Measurements from ENCODE around the gene AP5B1.

The AP5B1 gene

DNA sequence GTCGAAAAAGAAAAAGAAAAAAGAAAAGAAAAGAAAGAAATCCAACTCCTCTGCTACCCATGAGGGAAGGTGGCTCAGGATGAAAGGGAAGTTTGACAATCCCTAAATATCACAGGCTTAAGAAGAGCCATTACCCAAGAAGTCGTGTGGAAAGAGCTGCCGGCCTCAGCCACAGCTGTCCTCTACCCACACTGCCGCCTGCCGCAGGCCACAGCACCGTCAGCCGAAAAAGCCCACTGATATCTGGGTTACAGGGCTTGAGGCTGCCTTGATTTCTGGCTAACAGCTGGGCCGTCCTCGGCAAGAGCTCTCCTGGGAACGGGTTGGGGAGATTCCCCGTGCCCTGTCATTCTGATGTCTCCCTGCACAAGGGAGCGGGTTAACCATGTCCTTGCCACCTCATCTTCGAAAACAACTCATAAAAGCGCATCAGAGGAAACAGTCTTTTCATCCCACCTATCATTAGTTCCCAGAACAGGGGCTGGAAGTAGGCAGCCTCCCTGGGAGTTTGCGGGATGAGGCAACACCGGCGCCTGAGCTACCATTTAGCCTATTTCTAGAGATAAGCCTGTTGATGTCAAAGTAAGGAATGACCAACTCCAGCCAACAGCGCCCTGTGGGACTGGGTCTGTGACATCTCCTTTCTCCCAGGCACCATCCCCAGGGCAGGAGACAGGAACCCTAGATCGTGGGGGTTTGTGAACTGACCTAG lies 31.1 kb upstream of the AP5B1 start:
- DNase-seq (ENCODE audit: insufficient read length, low spot score) (no peak), FAIRE-seq (no peak)
- TF ChIP-seq POLR2A (IDR thresholded peaks at IDR 0.05; ENCODE audit: low read depth, low read length), result no peak

DNA sequence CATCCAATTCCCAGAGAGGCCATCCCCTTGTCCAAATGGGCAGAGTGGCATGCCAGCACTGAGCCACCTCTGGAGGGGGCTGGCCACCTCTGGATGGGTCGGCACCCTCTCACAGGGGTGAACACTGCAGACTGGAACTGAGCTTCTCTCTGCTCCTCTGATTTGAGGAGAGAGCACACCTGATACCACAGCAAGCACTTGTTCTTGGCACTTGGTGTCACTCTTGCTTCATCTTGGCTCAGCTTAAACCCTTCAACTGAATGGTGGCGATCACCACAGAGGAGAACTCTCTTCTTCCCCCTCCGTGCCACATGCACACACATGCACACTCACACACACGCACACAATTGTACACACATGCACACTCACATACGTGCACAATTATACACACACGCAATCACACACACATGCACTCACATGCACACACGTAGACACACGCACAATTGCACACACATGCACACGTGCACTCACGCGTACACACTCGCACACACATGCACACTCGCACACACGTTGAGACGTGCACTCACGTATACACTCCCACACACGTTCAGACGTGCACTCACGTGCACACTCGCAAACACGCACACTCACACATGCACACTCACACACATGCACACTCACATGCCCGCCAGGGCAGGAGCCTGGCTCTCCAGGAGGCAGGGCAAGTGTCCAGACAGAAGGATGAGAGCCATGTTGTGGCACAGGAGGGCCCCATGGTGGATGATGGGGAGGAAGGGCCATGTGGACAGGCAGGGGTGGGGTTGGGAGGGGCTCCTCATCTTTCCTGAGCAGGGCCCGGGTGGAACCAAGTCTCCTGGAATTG lies 29.5 kb upstream of the AP5B1 start:
- FAIRE-seq (no peak), DNase-seq (ENCODE audit: insufficient read length, low spot score) (no peak)
- no peak for TF ChIP-seq POLR2A (IDR thresholded peaks at IDR 0.05; ENCODE audit: low read depth, low read length)

GRCh38 chr11:65809496-65809895 lies 28.7 kb upstream of the AP5B1 start:
- TF ChIP-seq POLR2A (IDR thresholded peaks at IDR 0.05; ENCODE audit: low read depth, low read length), result no peak
- DNase-seq (ENCODE audit: insufficient read length, low spot score) (no peak), FAIRE-seq (no peak)

- DNase-seq (ENCODE audit: insufficient read length, low spot score), result no peak
- FAIRE-seq, result no peak
Measured at GRCh38 chr11:65808744-65809341, 28.1 kb upstream of the AP5B1 start.

GRCh38 chr11:65806979-65807378 lies 26.2 kb upstream of the AP5B1 start:
- no peak for TF ChIP-seq POLR2A (IDR thresholded peaks at IDR 0.05; ENCODE audit: low read depth, low read length)
- FAIRE-seq, result no peak
- DNase-seq (ENCODE audit: insufficient read length, low spot score), result no peak

More at GRCh38 chr11:65808744-65809341, 28.1 kb upstream of the AP5B1 start:
- no peak for TF ChIP-seq POLR2A (IDR thresholded peaks at IDR 0.05; ENCODE audit: low read depth, low read length)

GRCh38 chr11:65803797-65804492 lies 23.2 kb upstream of the AP5B1 start:
- no peak for DNase-seq (ENCODE audit: insufficient read length, low spot score)
- no peak for TF ChIP-seq POLR2A (IDR thresholded peaks at IDR 0.05; ENCODE audit: low read depth, low read length)
- no peak for FAIRE-seq

DNA sequence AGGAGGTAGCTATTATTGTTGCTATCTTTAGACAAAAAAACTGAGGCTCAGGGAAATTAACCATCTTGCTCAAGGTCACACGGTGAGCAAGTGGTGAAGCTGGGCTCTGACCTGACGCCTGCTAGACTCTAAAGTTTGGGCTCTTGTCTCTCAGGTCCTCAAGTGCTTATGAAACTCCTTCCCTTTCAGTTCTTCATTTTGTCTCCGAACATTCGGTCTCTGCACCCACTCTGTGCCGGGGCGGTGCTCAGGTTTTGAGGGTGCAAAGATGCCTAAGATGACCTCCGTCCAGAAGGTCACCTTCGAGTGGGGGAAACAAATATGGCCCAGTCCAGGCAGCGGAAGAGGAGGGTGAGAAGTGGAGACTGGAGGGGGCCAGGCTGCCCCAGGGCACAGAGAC lies 22.1 kb upstream of the AP5B1 start:
- no peak for TF ChIP-seq POLR2A (IDR thresholded peaks at IDR 0.05; ENCODE audit: low read depth, low read length)
- DNase-seq (ENCODE audit: insufficient read length, low spot score) (no peak), FAIRE-seq (no peak)

DNA sequence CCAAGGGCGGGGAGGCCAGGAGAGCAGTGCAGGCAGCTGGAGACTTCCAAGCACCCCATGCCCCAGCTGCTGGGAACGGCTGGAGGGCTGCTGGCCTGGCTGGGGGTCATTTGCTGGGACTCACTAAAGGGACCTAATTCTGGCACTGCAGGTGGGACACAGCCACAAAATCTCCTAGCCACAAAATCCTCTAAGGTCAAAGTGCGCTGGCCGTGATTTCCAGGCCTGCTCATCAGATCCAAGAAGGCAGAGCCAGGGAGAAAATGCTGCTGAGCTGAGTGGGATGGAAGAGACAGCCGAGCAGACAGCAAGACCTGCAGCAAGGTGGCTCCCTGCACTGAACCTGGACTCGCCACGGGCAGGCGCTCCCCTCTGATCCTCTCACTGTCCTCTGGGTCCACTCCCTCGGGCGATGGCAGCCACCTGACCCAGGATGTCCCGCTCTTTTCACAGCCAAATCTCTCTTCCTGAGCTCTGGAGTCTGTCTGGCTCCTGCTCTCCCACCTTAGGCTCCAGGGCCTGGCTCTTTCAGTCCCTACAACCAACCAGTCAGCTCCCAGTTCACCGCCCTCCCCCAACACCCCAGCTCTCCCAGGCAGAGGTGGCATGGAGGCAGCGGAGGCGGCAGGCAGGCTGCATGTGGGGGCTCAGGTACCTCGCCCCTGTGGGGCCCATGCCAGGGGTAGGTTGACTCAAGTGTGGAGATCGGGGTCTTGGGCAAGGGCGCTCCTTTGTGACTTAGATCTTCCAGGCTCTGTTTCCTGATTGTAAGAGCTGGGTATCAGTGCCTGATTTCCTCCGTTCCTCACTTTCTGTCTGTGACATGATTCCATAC lies 20.6 kb upstream of the AP5B1 start:
- no peak for FAIRE-seq

DNA sequence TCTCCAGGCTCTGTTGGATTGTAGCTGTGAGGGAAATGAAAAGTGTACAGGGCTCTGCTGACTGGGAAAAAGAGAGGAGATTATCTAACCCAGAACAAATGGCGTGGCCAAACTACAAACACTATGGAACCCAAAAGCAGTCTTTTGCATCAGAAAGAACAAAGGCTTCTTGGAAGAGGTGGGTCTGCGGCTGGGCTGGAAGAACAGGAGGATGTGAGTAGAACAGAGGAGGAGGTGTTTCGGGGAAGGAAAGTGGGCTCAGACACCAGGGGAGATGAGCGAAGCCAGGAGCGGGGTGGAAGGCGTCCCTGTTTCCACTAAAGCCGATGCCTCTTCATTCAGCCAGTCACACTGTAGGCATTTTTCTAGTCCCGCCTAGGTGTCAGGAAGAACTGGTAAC lies 18.1 kb upstream of the AP5B1 start:
- FAIRE-seq (no peak), DNase-seq (ENCODE audit: insufficient read length, low spot score) (no peak)
- TF ChIP-seq POLR2A (IDR thresholded peaks at IDR 0.05; ENCODE audit: low read depth, low read length), result no peak

More for the DNA sequence above, 20.6 kb upstream of the AP5B1 start:
- no peak for DNase-seq (ENCODE audit: insufficient read length, low spot score)
- no peak for TF ChIP-seq POLR2A (IDR thresholded peaks at IDR 0.05; ENCODE audit: low read depth, low read length)

- no peak for DNase-seq (ENCODE audit: insufficient read length, low spot score)
- no peak for FAIRE-seq
- no peak for TF ChIP-seq POLR2A (IDR thresholded peaks at IDR 0.05; ENCODE audit: low read depth, low read length)
Measured at GRCh38 chr11:65797711-65798110, 16.9 kb upstream of the AP5B1 start.

DNA sequence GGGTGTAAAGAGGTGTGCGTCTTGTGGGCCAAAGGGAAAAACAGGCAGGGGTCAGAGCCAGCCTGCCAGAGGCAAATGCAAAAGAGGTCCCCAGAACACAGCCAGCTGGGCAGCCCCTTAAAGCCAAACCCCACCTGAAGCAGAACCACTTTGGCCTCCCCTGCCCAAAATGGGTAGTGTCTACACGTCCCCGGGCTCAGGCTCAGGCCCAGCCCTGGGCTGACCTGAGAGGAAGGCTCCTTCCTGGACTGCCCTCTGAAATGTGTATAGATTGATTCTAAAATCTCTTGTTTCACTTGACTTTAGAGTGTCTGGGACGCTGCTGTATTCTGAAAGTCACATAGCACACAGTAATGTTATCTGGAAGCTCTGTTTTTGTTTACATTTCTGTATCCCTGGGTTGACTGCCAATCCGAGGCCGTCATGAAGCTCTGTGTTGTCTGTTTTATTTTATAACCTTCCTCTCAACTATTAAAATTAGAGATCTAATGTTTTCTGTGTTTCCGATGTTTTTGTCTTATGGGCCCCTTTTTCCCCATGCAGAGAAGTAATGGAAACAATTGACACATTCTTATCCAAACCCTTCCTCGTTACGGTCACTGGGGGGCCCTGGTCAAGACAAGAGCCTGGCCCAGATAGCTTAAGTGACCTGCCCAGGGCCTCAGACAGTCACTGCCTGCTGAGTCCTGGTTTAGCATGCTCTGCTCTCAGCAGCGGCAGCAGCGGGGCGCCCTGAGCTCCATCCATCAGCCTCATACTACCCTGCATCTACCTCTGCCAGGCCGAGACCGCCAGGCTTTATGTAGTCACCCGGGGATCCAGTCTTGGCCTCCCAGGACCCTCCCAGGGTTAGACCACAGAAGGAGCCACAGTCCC lies 16.2 kb upstream of the AP5B1 start:
- no peak for TF ChIP-seq POLR2A (IDR thresholded peaks at IDR 0.05; ENCODE audit: low read depth, low read length)
- FAIRE-seq, result no peak

More for the DNA sequence above, 16.2 kb upstream of the AP5B1 start:
- DNase-seq (ENCODE audit: insufficient read length, low spot score), result no peak

Data from H54 (cell line).